Testis (tissue), 2 donors: Measurements from ENCODE around the gene FANCE.

Experiments
- CTCF ChIP-seq, 3 experiments: fragments of 450-650 bp in 2 of 3; fragments of 200-600 bp in 1 of 3; sonication (generic) in 1 of 3; IDR thresholded peaks; one replicate each; pipeline ENCODE4 v1.5.1; 2016 to 2019; ENCODE audit warnings: antibody characterized with exemption in 3 of 3, mild to moderate bottlenecking in 2 of 3, moderate library complexity in 1 of 3
- POLR2A ChIP-seq: fragments of 450-650 bp; IDR thresholded peaks from one replicate; pipeline ENCODE4 v1.6.1; 2017; ENCODE audit warnings: antibody characterized with exemption, mild to moderate bottlenecking, moderate library complexity

GRCh38 chr6:35494161-35494563 lies 42.0 kb downstream of the FANCE start:
- TF ChIP-seq CTCF (IDR thresholded peaks at IDR 0.05) (no peak), POLR2A (no peak)
